GM23248 (cell line): Measurements from ENCODE around the gene CHMP6.

ENCODE experiments used
- EZH2 ChIP-seq: fragments of 200-600 bp; sonication (generic); IDR thresholded peaks from 2 replicates; pipeline ENCODE4 v1.6.1; 2018; ENCODE audit warnings: antibody characterized with exemption, mild to moderate bottlenecking; ENCODE audit not compliant: insufficient read depth, poor library complexity, severe bottlenecking
- EZH2phosphoT487 ChIP-seq: fragments of 200-600 bp; sonication (generic); IDR thresholded peaks from 2 replicates; pipeline ENCODE4 v1.6.1; 2018; ENCODE audit warnings: antibody characterized with exemption, moderate library complexity, mild to moderate bottlenecking, low read depth; ENCODE audit not compliant: insufficient read depth

DNA sequence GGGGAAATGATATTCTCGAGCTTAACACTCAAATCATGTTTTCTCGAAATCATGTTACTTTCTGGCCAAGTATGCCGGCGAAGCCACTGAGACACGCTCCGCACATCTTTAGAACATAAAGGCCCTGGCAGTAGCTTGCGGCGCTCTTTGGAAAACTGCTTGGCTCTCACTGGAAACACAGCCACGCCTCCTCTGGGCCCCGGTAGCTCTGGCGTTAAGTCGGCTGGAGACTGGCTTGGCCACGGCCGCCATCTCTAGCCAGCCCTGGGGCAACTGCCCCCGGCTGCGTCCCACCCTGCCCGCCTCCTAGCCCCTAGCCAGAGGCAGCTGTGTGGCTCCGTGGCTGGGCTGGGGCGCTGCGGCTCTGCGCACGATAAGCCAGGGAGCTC is 34.1 kb downstream of the CHMP6 start:
- TF ChIP-seq EZH2phosphoT487 = no peak
- no peak for TF ChIP-seq EZH2
